Transverse colon (tissue), 4 donors: ENCODE results near the gene CXCR6. TPM values are rescaled to one million over a fixed set of nuclear protein-coding genes. Genes with fewer than 3 reads are reported as not detected.

ENCODE experiments used
- DNase-seq: peaks from one replicate; pipeline ENCODE4 v3.0.0-alpha.2; 2019
- H3K27ac ChIP-seq, 4 donors: fragments of 200-600 bp; sonication (generic); 2 replicates each; pipeline ENCODE4 v1.5.1; 2016 to 2018; ENCODE audit warnings: inconsistent platforms in 4 of 4
- H3K27me3 ChIP-seq: fragments of 200-600 bp; sonication (generic); 2 replicates; pipeline ENCODE4 v1.5.1; 2017; ENCODE audit warnings: inconsistent platforms
- H3K36me3 ChIP-seq, 4 donors: fragments of 200-600 bp; sonication (generic); 2 replicates each; pipeline ENCODE4 v1.5.1; 2017 to 2019; ENCODE audit warnings: inconsistent platforms in 4 of 4
- H3K4me1 ChIP-seq, 4 donors: fragments of 200-600 bp; sonication (generic); 2 replicates each; pipeline ENCODE4 v1.5.1; 2017 to 2020; ENCODE audit warnings: inconsistent platforms in 4 of 4
- H3K4me3 ChIP-seq, 4 donors: fragments of 200-600 bp; sonication (generic); 1 replicate in 1 of 4; 2 replicates in 3 of 4; pipeline versions ENCODE4 v1.5.1 to v1.6.1; 2017 to 2019; ENCODE audit warnings: inconsistent platforms in 4 of 4
- H3K9me3 ChIP-seq, 2 donors: fragments of 200-600 bp; sonication (generic); 2 replicates each; pipeline ENCODE4 v1.5.1; 2017 to 2019; ENCODE audit warnings: inconsistent platforms in 2 of 2
- EP300 ChIP-seq: sonication (generic); formaldehyde crosslinking; IDR thresholded peaks from one replicate; pipeline ENCODE4 v1.6.1; 2017; ENCODE audit warnings: antibody characterized with exemption, low read depth
- POLR2A ChIP-seq: fragments of 450-650 bp; IDR thresholded peaks from one replicate; pipeline ENCODE4 v1.6.1; 2016; ENCODE audit warnings: antibody characterized with exemption, mild to moderate bottlenecking, moderate library complexity
- POLR2AphosphoS5 ChIP-seq, 3 donors: sonication (generic); formaldehyde crosslinking; IDR thresholded peaks; one replicate each; pipeline ENCODE4 v1.6.1; 2016; ENCODE audit warnings: antibody characterized with exemption in 3 of 3
- WGBS, 2 donors: methylation state at CpG; one replicate each; pipeline ENCODE4 v1.1.5; 2018; ENCODE audit warnings: low coverage in 1 of 2; 5-methylcytosine and 5-hydroxymethylcytosine counted together
- in situ Hi-C, 4 donors: fragments of 200-750 bp; cut with MboI; loops; one replicate each; pipeline versions ENCODE4 v1.15.0 to v1.15.1; 2017; ENCODE audit warnings: low sequenced_read_pairs in 3 of 4, low pct_ligation_motif_present in 1 of 4, low pct_unique_long_range_greater_than_20kb in 1 of 4
- intact Hi-C: fragments of 100-400 bp; cut with DNase I; formaldehyde crosslinking; loops from one replicate; pipeline ENCODE4 v1.15.1; 2023; ENCODE audit warnings: low total_unique reads
- total RNA-seq, 4 donors: library from RNA; depleted of rRNA; stranded (reverse); fragments of >200 nt; gene quantifications; one replicate each; pipeline ENCODE4 v1.1.0, GENCODE V29; 2016
- TF ChIP-seq, protein P1 (sequence below), 5 experiments: fragments of 200-600 bp in 3 of 5; fragments of 450-650 bp in 2 of 5; sonication (generic) in 3 of 5; IDR thresholded peaks; 1 replicate in 2 of 5; 2 replicates in 3 of 5; pipeline ENCODE4 v1.5.1; 2016 to 2017; ENCODE audit warnings: antibody characterized with exemption in 5 of 5, inconsistent platforms in 3 of 5, mild to moderate bottlenecking in 2 of 5, moderate library complexity in 1 of 5

CXCR6 gene
- total RNA-seq, 4 donors from 2014 or later: 3.3 to 9.4 (median 6.7) TPM; not detected in 1

DNA sequence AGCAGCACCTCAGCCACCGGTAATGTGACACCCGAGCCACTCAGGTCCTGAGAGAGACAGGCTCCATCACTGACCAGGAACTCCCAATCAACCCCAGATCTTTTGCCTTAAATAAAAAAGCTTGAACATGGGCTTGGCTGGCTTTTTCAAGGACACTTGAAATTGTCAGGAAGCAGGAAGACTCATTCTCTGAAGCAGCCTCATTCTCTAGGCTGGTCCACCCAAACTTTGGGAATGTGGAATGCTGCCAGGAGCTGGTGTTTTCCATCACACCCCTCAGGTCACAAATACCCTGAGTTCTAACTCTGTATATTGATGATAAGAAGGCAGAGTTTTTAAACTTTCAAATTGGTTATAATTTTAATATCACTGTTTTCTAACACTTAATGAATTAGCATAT lies 17.0 kb downstream of the CXCR6 start:
- no peaks in the 10 kb centered on the region for H3K27me3 ChIP-seq
- WGBS, 2 donors: 96% methylated on average over 2 of the region's 2 CpGs; no CpG with 5 or more reads in 1 of the 2 donors
- DNase-seq: no peak
- H3K27ac ChIP-seq: no peak overlapping the region
- intact Hi-C loops (no loop called here), in situ Hi-C loops (no loop called here)
- no peaks in the 10 kb centered on the region for H3K4me1 ChIP-seq
- peaks cover 0 to 72% (median 35%) of the 10 kb centered on the region in 4 donors for H3K36me3 ChIP-seq
- H3K4me3 ChIP-seq: no peak overlapping the region
- H3K9me3 ChIP-seq: no peaks in the 10 kb centered on the region
- TF ChIP-seq EP300: no peak
- TF ChIP-seq POLR2A: no peak
- TF ChIP-seq, protein P1, sequence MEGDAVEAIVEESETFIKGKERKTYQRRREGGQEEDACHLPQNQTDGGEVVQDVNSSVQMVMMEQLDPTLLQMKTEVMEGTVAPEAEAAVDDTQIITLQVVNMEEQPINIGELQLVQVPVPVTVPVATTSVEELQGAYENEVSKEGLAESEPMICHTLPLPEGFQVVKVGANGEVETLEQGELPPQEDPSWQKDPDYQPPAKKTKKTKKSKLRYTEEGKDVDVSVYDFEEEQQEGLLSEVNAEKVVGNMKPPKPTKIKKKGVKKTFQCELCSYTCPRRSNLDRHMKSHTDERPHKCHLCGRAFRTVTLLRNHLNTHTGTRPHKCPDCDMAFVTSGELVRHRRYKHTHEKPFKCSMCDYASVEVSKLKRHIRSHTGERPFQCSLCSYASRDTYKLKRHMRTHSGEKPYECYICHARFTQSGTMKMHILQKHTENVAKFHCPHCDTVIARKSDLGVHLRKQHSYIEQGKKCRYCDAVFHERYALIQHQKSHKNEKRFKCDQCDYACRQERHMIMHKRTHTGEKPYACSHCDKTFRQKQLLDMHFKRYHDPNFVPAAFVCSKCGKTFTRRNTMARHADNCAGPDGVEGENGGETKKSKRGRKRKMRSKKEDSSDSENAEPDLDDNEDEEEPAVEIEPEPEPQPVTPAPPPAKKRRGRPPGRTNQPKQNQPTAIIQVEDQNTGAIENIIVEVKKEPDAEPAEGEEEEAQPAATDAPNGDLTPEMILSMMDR (IDR thresholded peaks at IDR 0.05): no peak
- no peak for TF ChIP-seq POLR2AphosphoS5 (IDR thresholded peaks at IDR 0.05)

DNA sequence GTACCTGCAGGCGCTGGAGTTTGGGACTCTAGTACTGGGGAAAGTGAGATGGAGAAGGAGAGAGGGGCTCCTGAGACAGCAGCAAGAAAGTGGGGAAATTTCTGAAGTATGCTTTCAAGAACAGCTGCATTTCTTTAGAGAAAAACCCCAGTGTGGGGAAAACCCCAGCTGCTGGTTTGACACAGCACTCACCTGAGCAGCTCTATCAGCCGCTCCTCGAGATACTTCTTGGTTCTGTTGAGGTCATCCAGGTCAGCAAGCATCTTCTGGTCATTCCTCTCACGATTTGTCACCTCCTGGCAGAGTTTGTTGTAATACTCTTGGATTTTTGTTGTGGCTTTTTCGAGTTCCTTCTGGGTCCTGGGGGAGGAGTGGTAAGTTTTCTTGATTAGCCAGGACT lies 18.8 kb downstream of the CXCR6 start:
- Histone ChIP-seq H3K36me3 (peaks cover 0 to 79% (median 35%) of the 10 kb centered on the region in 4 donors), H3K4me3 (no peak overlapping the region)

GRCh38 chr3:45964139-45964538 lies 20.9 kb downstream of the CXCR6 start:
- no peaks in the 10 kb centered on the region for H3K27me3 ChIP-seq
- in situ Hi-C loops: no loop called here
- no peak for TF ChIP-seq POLR2AphosphoS5 (IDR thresholded peaks at IDR 0.05)
- no peak for TF ChIP-seq POLR2A
- TF ChIP-seq EP300: no peak
- TF ChIP-seq, protein P1 (IDR thresholded peaks at IDR 0.05): no peak
- H3K9me3 ChIP-seq: no peaks in the 10 kb centered on the region
- no peak overlapping the region for H3K4me3 ChIP-seq
- DNase-seq: no peak
- H3K4me1 ChIP-seq: peaks cover 0 to 14% (median 0%) of the 10 kb centered on the region in 4 donors
- 77 to 83% methylated on average over 3 to 8 of the region's 8 CpGs for WGBS, 2 donors
- H3K36me3 ChIP-seq: peaks cover 0 to 80% (median 38%) of the 10 kb centered on the region in 4 donors
- peak overlapping the region in 1 of 4 donors; percentile 1 for H3K27ac ChIP-seq
- intact Hi-C loops: no loop called here

More for the DNA sequence above, 18.8 kb downstream of the CXCR6 start:
- in situ Hi-C loops (no loop called here), intact Hi-C loops (no loop called here)
- 75 to 79% methylated on average over 4 to 5 of the region's 5 CpGs for WGBS, 2 donors
- H3K4me1 ChIP-seq: peaks cover 0 to 8% (median 0%) of the 10 kb centered on the region in 4 donors
- H3K27ac ChIP-seq: no peak overlapping the region
- no peaks in the 10 kb centered on the region for H3K27me3 ChIP-seq
- no peaks in the 10 kb centered on the region for H3K9me3 ChIP-seq
- no peak for TF ChIP-seq POLR2A
- TF ChIP-seq EP300: no peak
- TF ChIP-seq, protein P1 (IDR thresholded peaks at IDR 0.05): no peak
- TF ChIP-seq POLR2AphosphoS5 (IDR thresholded peaks at IDR 0.05): no peak
- DNase-seq: no peak

DNA sequence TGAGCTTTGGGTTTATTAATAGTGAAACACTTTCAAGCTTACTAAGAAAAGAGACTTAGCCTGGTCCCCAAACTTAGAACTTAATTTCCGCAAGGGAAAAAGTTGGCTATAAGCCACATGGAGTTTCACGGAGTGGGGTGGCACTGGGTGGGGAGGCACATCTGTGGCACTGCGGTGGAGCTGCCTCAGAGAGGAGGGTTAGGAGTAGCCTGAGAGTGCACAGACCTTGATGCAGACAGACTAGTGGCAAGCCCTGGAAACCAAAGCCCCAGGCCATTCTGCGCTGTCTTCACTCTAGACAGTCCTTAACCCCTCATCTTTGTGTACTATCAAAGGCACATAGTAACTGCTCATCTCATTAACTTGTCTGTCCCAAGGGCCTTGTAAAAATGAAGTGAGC lies 22.0 kb downstream of the CXCR6 start:
- H3K36me3 ChIP-seq: peaks cover 0 to 78% (median 36%) of the 10 kb centered on the region in 4 donors
- no peak for DNase-seq
- no peaks in the 10 kb centered on the region for H3K27me3 ChIP-seq
- H3K9me3 ChIP-seq: no peaks in the 10 kb centered on the region
- intact Hi-C loops (no loop called here), in situ Hi-C loops (no loop called here)
- TF ChIP-seq, protein P1 (IDR thresholded peaks at IDR 0.05): no peak
- TF ChIP-seq EP300 (no peak), POLR2A (no peak), POLR2AphosphoS5 (IDR thresholded peaks at IDR 0.05) (no peak)
- no peak overlapping the region for H3K4me3 ChIP-seq
- WGBS, 2 donors: 80 to 92% methylated on average over 1 to 4 of the region's 4 CpGs
- no peak overlapping the region for H3K27ac ChIP-seq
- H3K4me1 ChIP-seq: peaks cover 0 to 14% (median 0%) of the 10 kb centered on the region in 4 donors
